ENCODE data around the gene NNAT. TPM values are rescaled to one million over a fixed set of nuclear protein-coding genes. Genes with fewer than 3 reads are reported as not detected.

The NNAT gene
- total RNA-seq, 1 donor from 2014 or later = 0.40 TPM

GRCh38 chr20:37519508-37520418, 1.3 kb upstream of the NNAT start:
- peaks cover 66% of the 10 kb centered on the region for H3K36me3 Mint-ChIP-seq (ENCODE audit: low read depth)
- ATAC-seq (ENCODE audit: low read depth) (no peak), DNase-seq (peak; percentile 10)
- no peak overlapping the region for H3K27ac Mint-ChIP-seq
- POLR2A ChIA-PET = no interaction called here
- TF ChIP-seq, protein P1, sequence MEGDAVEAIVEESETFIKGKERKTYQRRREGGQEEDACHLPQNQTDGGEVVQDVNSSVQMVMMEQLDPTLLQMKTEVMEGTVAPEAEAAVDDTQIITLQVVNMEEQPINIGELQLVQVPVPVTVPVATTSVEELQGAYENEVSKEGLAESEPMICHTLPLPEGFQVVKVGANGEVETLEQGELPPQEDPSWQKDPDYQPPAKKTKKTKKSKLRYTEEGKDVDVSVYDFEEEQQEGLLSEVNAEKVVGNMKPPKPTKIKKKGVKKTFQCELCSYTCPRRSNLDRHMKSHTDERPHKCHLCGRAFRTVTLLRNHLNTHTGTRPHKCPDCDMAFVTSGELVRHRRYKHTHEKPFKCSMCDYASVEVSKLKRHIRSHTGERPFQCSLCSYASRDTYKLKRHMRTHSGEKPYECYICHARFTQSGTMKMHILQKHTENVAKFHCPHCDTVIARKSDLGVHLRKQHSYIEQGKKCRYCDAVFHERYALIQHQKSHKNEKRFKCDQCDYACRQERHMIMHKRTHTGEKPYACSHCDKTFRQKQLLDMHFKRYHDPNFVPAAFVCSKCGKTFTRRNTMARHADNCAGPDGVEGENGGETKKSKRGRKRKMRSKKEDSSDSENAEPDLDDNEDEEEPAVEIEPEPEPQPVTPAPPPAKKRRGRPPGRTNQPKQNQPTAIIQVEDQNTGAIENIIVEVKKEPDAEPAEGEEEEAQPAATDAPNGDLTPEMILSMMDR (IDR thresholded peaks at IDR 0.05) = no peak
- H3K4me3 Mint-ChIP-seq = no peak overlapping the region
- H3K9me3 Mint-ChIP-seq = no peaks in the 10 kb centered on the region
- H3K4me1 Mint-ChIP-seq = peaks cover 47% of the 10 kb centered on the region
- no peaks in the 10 kb centered on the region for H3K27me3 Mint-ChIP-seq
- intact Hi-C loops (cut with micrococcal nuclease) = no loop called here
- CTCF ChIA-PET = no interaction called here

DNA sequence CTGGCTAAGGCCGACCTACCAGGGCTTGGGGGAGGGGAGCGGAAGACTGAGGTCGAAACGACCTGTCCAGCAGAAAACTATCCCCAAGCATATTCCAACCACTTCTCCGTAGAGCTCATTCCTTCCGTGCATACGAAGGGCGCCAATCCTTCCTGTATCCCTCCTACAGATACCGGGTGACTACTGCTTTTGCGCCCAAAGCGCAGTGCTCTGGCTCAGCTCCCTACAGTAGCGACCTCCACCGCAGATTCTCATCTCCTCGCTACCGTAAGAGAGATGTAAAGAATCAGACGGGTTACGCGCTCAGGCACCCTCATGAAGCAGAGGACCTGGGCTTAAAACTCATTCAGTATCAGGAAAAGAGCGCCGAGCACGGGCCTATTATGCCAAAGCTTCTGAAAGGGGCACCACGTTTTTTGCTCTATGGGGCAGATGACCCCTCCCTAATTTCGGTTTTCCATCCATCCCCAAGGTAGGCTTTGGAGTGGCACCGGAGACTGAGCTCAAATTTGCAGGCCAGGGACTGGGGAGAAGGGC, 563 bp upstream of the NNAT start:
- Mint-ChIP-seq H3K36me3 (ENCODE audit: low read depth) (peaks cover 63% of the 10 kb centered on the region), H3K27me3 (no peaks in the 10 kb centered on the region), H3K27ac (no peak overlapping the region), H3K4me1 (peaks cover 54% of the 10 kb centered on the region), H3K9me3 (no peaks in the 10 kb centered on the region), H3K4me3 (peak overlapping the region; percentile 72)
- intact Hi-C loops (cut with micrococcal nuclease) = no loop called here
- TF ChIP-seq, protein P1 (IDR thresholded peaks at IDR 0.05) = no peak
- ChIA-PET CTCF (interaction anchor here (0.7 kb wide), 1 partner anchor 324 kb away, joined by 4 read pairs; no protein-coding TSS in a partner anchor), POLR2A (no interaction called here)
- DNase-seq (no peak), ATAC-seq (ENCODE audit: low read depth) (no peak)

DNA sequence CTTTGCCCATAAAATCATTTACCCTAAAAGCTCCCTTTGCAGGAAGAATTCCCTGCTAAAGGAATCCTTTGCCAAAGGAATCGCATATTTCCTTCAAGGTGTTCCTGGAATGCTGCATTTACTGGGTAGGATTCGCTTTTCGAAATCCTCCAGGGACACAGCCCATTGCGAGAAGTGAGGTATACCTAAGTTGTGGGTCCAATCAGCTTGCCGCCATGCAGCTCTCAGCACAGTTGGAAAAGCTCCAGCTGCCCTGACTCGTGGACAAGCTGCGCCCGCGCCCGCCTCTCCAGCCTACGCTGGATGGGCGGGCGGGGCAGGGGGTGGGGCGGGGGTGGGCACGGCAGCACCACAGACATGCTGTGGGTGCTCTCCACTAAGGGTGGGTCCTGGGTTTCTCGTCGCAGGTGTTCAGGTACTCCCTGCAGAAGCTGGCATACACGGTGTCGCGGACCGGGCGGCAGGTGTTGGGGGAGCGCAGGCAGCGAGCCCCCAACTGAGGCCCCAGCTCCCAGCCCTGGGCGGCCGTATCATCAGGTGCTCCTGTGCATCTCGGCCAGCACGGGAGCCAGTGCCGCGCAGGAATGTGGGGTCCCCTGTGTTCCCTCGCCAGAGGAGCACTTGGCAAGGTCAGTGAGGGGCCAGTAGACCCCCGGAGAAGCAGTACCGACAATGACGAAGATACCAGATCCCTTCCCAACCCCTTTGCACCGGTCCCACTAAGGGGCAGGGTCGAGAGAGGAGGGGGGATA, 1.4 kb downstream of the NNAT start:
- Mint-ChIP-seq H3K9me3 (no peaks in the 10 kb centered on the region), H3K27me3 (no peaks in the 10 kb centered on the region), H3K27ac (no peak overlapping the region), H3K36me3 (ENCODE audit: low read depth) (peaks cover 46% of the 10 kb centered on the region), H3K4me1 (peaks cover 67% of the 10 kb centered on the region), H3K4me3 (no peak overlapping the region)
- CTCF ChIA-PET = no interaction called here
- DNase-seq (peak; percentile 4), ATAC-seq (ENCODE audit: low read depth) (no peak)
- intact Hi-C loops (cut with micrococcal nuclease) = no loop called here
- TF ChIP-seq, protein P1 (IDR thresholded peaks at IDR 0.05) = no peak
- POLR2A ChIA-PET = no interaction called here

DNA sequence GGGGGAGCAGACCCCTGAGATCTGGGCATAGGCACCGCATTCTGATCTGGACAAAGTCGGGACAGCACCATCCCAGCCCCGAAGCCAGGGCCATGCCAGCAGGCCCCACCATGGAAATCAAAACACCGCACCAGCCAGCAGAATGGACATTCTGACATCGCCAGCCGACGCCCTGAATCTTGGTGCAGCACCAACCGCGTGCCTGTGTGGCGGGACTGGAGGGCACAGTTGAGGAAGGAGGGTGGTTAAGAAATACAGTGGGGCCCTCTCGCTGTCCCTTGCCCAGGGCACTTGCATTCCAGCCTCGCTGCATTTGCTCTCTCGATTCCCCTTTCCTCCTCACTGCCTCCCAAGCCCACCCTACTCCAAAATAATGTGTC, 2.0 kb downstream of the NNAT start:
- H3K4me3 Mint-ChIP-seq = no peak overlapping the region
- TF ChIP-seq, protein P1 (IDR thresholded peaks at IDR 0.05) = no peak
- ChIA-PET CTCF (no interaction called here), POLR2A (no interaction called here)
- H3K9me3 Mint-ChIP-seq = no peaks in the 10 kb centered on the region
- ATAC-seq (ENCODE audit: low read depth) (no peak), DNase-seq (no peak)
- peak overlapping the region; percentile 8 for H3K27ac Mint-ChIP-seq
- H3K27me3 Mint-ChIP-seq = no peaks in the 10 kb centered on the region
- peaks cover 70% of the 10 kb centered on the region for H3K4me1 Mint-ChIP-seq
- peaks cover 41% of the 10 kb centered on the region for H3K36me3 Mint-ChIP-seq (ENCODE audit: low read depth)
- intact Hi-C loops (cut with micrococcal nuclease) = no loop called here

Data from activated B cell treated with CpG ODN at 0.5 μM for 24 hours (primary cell).